C4-2B (cell line): ENCODE results near the gene FAM184B.

Experiments
- CTCF ChIP-seq: fragments of 450-650 bp; conservative IDR thresholded peaks from 2 replicates; pipeline ENCODE4 v1.5.1; 2017; ENCODE audit warnings: mild to moderate bottlenecking
- ZFX ChIP-seq: fragments of 450-650 bp; IDR thresholded peaks from 2 replicates; pipeline ENCODE4 v1.6.1; 2017

- TF ChIP-seq CTCF (no peak), ZFX (no peak)
Observed at GRCh38 chr4:17657849-17658248, 123.6 kb downstream of the FAM184B start.
